CD4-positive, alpha-beta T cell treated with Interleukin-1 beta for 1 hour (primary cell): ENCODE measurements around the gene MACROD2.

ENCODE experiments used
- DNase-seq, 2 donors: peaks; one replicate each; pipeline ENCODE4 v3.0.0-alpha.2; 2020 to 2022

MACROD2 gene

DNA sequence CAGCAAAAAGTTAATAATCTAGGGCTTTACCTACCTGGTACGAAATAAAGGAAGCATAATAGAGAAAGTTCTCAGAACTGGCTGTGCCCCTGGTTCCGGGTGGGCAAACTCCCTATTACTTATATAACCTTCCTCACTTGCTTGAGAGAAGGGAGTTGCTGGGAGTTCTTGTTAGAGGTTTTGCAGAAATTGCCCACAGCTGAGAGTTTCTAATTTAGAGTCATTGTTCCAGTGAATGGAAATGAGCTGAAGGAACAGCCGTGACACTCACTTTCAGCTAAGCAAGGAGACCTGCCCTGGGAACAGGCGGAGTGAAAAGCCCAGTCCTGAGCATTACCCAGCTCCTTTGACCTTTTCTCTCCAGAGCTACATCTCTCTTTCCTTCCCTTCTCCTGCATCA, 936.7 kb downstream of the MACROD2 start:
- DNase-seq: no peak

DNA sequence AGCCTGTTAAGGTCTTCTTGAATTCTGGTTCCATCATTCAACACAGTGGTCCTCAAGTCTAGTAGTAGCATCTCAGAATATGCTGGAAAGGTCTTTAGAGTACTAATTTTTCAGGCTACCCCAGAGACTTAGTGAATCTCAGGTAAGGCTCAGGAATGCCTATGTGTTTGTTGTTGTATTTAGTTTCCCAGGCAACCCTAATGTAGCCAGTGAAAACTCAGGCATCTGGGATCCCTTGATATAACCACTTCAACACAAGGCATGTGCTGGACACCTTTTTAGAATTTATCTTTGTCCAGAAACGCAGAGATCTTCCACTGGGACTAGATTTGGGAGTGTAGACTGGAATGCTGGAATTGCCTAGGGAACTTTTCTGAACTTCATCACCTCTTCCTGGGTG, 940.0 kb downstream of the MACROD2 start:
- no peak for DNase-seq

DNA sequence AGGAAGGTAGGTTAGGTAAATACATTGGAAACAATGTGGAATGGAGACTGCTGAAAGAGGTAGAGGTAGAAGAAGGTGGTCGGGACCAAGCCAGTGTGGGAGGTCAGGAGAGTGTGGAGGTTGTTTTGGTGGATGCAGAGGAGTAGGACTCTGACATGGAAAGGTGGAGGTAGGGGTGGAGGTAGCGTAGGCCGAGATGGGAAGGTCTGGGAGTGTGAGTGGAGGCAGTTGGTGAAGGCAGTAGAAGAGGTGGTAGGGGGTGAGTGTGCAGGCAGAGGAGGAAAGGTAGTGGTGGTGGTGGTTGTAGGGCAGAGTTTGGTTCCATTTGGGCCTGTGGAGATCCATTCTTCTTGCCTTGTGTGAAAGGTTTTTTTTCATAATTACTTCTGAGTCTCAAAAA, 941.7 kb downstream of the MACROD2 start:
- no peak for DNase-seq

DNA sequence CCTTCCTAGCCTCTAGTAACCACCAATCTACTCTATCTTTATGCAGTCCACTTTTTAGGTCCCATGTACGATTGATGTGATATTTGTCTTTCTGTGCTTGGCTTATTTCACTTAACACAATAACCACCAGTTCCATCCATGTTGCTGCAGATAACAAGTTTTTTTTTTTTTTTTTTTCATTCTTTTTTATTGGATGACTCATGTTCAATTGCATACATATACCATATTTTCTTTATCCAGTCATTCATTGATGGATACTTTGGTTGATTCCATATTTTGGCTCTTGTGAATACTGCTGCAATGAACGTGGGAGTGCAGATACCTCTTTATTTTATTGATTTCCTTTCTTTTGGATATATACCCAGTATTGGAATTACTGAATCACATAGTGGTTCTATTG, 942.5 kb downstream of the MACROD2 start:
- DNase-seq: no peak

DNA sequence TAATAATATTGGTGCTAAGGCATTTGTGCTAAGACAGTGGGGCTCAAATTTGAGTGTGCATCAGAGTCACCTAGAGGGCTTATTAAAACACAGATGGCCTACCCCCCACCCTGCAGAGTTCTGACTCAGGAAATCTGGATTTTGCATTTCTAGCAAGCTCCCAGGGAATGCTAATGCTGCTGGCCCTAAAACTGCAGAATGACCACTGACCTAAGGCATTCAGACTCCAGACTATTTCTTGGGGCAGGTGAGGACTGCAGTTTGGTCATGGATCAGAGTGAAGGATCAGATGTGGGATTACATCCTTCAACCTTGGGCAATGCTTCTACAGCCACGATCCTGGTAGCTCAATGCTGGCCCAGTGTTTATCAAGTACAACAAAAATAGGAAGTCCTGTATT, 952.2 kb downstream of the MACROD2 start:
- no peak for DNase-seq

DNA sequence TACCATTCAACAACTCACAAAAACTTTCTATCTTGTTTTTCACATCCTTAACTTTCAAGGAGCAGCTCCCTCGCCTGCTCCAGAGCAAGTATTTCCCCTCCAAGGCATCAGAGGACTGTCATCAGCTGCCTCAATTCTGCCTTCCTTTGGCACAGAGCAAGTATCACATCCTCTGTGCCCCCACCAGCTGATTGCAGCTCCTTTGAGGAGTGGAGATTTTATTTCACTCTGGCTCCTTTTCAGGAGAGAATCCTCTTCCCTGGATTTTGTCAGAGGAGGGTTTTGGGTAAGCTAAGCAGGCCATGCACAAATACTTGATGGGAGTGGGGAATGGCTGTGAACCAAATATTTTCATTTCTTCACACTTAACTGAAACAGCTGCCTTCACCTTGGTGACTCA, 952.6 kb downstream of the MACROD2 start:
- DNase-seq: no peak

DNA sequence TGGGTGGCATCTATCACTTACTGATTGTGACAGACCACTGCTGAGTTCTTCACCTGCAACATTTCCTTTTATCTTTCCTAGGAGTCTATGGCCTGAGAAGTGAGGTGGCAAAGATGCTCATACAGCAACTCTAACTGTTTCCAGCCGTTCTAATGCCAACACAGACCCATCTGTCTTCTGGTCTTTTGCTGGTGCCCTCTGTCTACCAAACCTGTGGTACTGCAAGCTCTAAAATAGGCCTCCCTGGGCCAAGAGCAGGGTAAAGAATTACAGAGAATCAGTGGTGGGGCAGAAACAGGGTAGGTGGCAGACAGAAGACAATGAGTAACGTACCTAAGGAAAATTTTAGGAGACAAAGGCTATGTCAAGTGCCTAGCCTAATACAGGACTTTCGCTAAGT, 953.1 kb downstream of the MACROD2 start:
- DNase-seq: no peak

DNA sequence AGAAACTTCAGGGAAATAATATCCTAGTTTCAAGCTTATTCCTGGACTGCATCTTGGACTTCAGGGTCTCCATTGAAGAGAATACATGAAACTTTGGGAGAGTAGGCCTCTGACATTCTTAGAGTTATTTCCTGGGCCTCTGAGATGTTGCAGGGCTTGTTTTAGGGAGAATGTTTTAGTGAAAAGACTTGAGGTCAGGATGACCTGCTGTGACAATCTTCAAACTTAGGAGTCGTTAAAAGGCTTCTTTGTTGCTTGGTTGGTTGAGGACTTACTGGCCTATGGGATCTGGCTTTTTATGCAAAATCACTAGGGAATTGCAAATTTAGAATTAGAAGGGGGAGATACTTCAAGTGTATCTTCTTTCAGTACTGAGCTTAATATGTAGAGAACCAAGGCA, 955.3 kb downstream of the MACROD2 start:
- DNase-seq: no peak

DNA sequence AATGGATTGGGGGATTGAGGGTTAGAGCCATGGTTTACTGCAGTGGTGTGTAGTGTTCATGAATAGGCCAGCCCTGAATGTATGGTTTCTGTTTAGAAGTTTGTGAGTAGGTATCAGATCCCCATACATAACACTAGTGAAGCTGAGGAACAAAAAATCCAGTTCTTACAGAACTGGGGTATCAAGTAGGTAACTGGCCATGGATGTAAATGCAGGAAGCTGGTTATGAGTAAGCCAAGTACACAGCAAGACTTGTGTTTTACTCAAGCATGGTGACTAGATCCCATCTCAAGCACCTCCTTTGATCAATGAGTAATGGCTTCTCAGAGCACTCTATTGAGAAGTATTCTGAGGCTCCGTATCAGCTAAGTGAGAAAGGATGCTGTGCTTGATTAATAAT, 955.8 kb downstream of the MACROD2 start:
- DNase-seq: no peak

DNA sequence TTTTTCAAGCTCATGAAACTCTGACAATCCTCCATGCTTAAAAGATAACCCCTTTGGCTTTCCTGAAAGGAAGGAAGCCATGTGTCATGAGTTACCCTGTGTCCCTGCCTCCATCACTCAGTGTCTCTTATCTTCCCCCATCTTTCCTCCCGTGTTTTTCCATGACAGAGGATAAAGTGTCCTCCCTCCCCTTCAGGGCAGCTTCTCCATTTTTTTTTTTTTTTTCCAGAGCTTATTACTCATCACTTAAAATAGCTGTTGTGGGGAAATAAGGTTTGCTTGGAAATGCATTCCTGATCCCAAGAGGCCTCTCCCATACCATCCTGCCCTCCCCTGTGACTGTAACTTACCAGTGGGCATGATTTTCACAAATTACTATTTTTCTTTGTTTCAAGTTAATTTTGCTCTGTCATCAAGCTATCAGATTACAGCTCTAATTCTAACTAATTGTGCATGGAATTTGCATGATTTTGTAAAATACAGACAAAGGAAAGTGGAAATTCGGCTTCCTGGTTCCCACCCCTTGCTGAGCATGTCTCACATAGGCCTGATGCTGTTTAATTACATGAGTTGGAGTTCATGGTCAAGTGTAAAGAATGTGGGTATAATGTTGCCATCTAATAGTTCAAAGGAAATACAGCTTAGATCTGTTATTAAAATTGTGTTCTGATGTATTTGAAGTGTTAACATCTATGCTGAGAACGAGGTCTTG, 956.5 kb downstream of the MACROD2 start:
- no peak for DNase-seq

DNA sequence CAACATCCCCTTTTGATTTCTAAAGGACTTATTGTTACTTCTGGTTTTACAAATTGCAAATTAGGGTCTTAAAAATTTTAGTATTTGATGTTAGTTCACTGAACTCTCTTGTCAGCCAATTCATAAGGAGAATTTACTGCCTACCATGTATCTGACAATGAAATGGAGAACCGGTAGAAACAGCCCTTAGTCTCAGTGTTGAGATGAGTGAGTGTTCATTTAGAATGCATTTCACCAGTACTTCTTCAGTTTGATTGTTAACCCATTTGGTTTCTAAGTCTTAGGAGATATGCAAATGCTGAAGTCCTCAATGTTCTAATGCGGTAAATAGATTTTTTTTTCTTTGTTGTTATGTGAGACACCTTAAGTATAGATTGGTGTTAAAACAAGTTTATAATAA, 958.4 kb downstream of the MACROD2 start:
- DNase-seq: no peak

DNA sequence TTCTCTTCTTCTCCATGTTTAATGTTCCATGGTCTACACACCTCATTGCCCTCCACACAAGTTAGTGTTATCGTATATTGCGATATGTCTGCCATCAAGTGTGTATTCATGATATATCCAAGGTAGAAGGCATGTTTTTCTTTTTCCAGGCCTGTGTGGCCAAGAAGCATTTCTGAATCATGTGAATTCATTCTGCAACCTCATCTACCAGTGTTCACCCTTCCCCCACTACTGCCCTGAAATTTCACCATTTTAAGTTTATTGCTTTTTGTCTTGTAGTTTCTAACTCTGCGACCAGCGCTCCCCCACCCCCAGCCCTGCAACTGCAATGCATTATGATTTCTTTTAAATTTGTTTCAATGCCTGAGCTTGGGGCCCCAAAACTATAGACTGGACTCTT, 960.1 kb downstream of the MACROD2 start:
- no peak for DNase-seq

DNA sequence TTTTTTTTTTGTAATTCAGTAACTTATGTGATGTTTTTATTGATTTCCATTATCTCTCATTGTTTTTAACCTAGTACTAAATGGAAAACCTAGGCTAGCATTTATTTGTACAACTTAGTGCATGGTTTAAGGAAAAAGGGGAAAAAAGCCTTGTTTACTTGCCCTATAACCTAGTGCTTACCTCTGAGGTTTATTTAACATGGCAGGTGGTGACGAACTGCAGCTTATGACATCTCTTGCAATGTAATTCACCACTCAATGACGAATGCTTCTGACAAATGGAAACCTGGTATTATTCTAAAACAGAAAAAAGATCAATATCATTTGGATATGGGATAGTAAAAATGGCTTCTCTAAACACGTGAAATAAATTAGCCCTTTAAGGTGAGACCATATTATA, 960.7 kb downstream of the MACROD2 start:
- DNase-seq: no peak

DNA sequence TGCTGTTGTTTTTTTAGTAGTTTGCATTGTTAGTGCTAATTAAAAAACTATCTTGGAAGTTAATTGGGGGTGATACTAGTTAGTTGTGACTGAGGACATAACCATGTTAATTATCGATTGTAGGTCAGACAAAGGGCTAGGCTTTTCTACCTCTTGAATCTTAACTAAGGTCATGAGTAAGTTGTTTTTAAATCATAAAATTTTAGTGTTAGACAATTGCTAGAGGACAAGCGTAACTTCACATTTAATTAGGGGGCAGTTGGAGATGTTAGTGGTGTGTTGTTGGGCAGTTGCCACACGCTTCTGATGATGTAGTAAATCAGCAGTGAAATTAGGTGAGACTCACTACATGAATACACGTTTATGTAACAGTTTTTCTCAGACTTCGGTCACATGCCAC, 961.2 kb downstream of the MACROD2 start:
- DNase-seq: no peak

DNA sequence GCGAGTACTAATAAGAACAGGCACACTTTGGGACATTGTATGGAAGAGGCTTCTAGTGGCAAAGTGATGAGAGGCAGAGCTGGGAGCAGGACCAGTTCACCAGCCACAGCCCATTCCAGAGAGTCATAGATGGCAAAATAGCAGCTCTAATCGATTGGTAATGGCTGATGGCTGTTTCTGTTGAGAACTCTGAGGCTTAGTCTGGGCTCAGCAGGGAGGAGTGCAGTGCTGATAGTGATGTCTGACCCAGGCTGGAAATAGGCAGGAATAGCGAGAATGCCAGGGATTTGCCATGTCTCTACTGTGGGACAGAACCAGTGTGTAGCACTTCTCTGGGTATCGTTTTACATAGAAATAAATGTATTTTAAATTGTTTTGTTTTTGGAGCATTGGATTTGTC, 962.1 kb downstream of the MACROD2 start:
- no peak for DNase-seq

DNA sequence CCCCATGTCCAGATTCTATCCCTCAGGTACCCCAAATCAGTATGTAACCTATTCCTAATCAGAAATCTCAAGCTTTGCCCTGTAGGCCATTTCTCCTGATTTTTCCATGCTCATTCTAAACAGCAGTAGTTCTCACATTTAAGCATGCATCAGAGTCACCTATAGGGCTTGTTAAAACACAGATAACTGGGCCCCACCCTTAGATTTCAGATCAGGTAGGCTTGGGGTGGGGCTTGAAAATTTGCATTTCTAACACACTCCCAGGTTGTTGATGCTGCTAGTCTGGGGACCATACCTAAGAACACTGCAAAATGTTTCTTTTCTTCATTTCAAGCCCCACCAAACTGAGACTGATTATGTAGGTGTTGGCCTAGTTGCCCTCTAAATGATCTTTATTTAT, 963.3 kb downstream of the MACROD2 start:
- DNase-seq: no peak

DNA sequence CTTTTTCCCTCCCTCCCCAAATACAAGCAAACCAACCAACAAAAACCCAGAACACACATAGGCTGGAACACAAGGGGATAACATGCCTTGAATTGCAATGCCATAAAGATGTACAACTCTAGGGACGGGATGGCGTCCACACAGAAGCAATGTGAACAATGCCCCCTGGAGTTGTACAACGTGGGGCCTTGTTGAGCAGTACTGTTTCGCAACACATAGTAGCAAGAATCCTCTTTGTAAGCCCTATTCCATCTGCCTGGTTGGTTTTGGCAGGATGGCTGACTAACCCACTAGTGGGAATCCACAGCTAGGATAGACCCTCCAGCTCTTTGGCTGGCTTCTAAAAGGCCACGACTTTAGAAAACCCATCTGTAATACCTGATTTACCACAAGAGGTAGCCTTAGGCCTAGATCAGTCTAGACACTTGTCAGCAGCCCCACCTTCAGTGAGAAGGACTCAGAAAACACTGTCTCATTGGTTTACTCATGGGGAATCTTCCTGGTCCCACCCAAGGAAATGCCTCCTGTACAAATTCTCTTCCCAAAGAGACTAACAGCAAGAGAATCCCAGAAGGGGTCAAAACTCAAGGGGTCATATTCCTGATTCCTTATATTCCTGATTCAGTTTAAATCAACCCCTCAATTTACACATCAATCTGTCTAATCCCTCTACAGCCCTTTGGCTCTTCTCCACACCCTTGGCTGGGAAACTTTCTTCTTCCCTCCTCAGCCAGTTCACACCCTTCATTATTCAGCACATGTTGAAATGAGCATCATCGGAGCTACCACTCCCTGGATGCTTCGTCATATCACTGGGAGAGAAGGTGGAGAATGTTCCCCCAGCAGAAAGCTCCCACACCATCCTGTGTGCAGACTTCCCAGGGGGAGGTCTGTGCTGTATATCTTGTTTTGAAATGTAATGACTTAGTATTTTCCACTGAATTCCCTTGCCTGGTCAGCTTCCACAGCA, 964.5 kb downstream of the MACROD2 start:
- no peak for DNase-seq

DNA sequence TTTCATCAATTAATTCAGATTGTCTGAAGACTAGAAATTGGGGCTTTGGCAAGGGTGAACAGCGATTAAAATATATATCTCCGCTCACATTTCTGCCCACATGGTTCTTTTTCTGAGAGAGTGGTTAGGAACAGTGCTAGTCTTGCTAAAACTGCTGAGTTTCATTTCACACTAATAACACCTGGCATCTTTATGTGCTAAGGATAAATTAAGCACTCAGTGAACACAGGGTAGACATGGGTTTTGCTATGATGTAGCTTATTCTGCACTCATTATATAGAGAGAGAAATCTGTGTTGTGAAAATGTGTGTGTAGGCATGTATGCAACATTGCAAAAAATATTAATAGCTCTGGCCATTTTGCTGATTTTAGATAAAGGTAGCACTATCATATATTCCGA, 965.5 kb downstream of the MACROD2 start:
- no peak for DNase-seq

DNA sequence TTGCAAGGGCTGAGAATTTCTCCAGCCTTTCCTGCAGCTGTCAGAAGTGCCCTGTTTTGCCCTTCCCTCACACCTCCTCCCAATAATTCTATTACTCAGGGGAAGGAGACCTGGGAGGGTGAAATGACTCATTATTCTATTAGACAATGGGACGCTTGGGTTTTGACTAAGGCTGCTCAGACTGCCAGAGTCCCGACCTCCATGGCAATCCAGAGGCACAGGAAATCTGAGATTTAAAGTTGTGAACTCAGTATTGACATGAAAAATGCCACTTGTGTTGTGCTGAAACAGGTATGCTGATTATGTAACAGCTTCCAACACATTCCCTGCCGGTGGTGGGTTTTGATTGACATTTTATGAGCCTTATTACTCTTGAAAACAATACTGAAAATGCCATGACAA, 967.9 kb downstream of the MACROD2 start:
- no peak for DNase-seq

DNA sequence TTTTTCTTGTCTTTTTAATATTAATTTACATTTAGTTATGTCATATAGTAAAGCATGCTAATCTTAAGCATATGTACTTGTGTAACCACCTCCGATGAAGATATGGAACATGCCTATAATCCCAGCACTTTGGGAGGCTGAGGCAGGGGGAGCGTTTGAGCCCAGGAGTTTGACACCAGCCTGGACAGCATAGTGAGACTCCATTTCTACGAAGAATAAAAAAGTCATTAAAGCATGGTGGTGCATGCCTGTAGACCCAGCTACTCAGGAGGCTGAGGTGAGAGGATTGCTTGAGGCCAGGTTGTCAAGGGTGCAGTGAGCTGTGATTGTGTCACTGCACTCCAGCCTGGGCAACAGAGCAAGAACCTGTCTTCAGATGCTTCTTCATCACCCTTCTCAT, 970.9 kb downstream of the MACROD2 start:
- no peak for DNase-seq

DNA sequence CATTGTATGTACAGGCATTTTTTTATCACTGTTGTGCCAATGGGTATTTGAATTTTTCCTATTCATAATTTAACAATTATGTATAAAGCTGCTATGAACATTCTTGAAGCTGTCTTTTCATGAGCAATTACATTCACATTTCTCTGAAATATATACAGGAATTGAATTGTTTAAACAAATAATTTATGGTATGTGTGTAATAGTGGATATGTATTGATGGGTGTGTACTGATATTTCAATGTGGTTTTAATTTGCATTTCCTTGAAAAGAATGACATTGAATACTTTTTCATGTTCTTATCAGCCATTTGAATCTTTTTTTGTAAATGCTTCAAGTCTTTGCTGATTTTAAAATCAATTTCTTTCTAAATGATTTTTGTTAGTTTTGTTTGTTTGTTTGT, 971.5 kb downstream of the MACROD2 start:
- DNase-seq: no peak

DNA sequence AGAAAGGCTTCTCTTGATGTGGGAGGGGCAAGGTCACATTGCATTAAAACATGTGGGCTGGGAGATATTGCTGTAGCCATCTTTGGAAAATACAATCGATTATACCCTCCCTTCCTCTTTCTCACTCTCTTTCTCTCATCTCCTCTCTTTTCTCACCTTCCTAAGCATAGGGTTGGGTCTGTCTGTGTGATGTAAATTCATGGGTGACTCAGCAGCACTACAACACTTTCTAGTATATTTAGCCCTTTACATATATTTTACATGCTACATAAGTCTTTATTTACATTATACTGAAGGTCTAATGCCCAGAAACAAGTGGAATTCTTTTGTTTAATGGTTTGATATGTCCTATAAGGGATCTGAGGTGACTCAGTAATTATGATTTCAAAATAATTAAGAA, 976.9 kb downstream of the MACROD2 start:
- no peak for DNase-seq

DNA sequence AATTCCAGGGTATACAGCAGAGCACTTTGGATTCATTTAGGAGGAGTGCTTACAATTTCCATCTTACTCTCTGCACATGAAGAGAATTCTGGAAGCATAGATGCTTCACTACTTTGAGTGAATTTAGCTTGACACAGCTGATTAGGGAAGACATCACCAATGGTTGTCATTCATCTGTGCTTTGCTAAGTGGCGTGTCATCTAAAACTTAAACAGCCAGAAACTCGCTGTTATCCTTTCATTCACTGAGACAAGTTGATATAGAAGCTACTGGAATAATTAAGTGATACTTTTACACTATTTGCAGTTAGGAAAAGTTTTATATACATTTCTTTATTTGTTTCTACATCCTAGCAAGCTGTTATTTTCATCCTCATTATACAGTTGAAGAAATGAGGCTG, 977.4 kb downstream of the MACROD2 start:
- no peak for DNase-seq

DNA sequence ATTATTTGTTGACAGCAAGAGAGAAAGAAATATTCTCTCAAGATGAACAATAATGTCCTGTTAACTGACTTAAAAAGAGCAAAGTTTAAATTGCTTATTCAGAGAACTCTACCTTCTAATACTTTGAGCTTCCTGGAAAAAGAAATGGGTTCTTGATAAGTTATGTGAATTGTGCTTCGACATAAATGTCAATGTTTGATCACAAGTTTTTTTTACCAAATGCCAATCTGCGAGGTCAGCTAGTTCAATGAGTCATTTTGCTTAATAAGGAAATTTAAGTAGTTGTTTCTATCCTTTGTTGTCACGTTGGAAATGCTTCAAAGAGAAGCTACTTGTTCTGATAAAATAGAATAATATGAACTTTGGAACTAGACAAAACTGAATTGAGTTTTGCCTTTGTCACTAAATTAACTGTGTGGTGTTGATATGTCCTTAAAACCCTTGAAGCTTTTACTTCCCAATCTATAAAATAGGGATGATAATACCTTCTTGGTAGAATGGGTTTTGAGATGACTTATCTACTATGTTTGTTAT, 984.2 kb downstream of the MACROD2 start:
- DNase-seq: no peak
